H9 (cell line): Measurements from ENCODE around the gene SERPINB8. TPM values are rescaled to one million over a fixed set of nuclear protein-coding genes. Genes with fewer than 3 reads are reported as not detected.

Experiments
- DNase-seq: peaks from one replicate; pipeline ENCODE4 v3.0.0-alpha.2; 2017
- H2AFZ ChIP-seq: one replicate; pipeline ENCODE4 v1.6.1; 2013; ENCODE audit warnings: mild to moderate bottlenecking, low read length, control low read depth, moderate library complexity
- H2AK5ac ChIP-seq: 2 replicates; pipeline ENCODE4 v1.6.1; 2013; ENCODE audit warnings: low read length, control low read depth, mixed read lengths; ENCODE audit not compliant: insufficient read length
- H2BK120ac ChIP-seq: one replicate; pipeline ENCODE4 v1.6.1; 2013; ENCODE audit warnings: low read depth, mild to moderate bottlenecking, low read length, control low read depth, inconsistent platforms; ENCODE audit not compliant: poor library complexity, severe bottlenecking
- H2BK12ac ChIP-seq: 2 replicates; pipeline ENCODE4 v1.6.1; 2013; ENCODE audit warnings: low read length, control low read depth, mixed read lengths, low read depth; ENCODE audit not compliant: insufficient read length
- H2BK15ac ChIP-seq: 2 replicates; pipeline ENCODE4 v1.6.1; 2013; ENCODE audit warnings: low read depth, low read length, control low read depth
- H2BK20ac ChIP-seq: one replicate; pipeline ENCODE4 v1.6.1; 2013; ENCODE audit warnings: low read depth, mild to moderate bottlenecking, low read length, control low read depth, inconsistent platforms; ENCODE audit not compliant: poor library complexity, severe bottlenecking
- H2BK5ac ChIP-seq: 2 replicates; pipeline ENCODE4 v1.6.1; 2013; ENCODE audit warnings: low read length, control low read depth, mixed read lengths; ENCODE audit not compliant: insufficient read length
- H3K14ac ChIP-seq: 2 replicates; pipeline ENCODE4 v1.6.1; 2013; ENCODE audit warnings: low read length, control low read depth; ENCODE audit not compliant: insufficient read depth
- H3K18ac ChIP-seq: 2 replicates; pipeline ENCODE4 v1.6.1; 2013; ENCODE audit warnings: low read depth, mild to moderate bottlenecking, mixed read lengths, low read length, control low read depth; ENCODE audit not compliant: insufficient read length
- H3K23ac ChIP-seq: 2 replicates; pipeline ENCODE4 v1.6.1; 2013; ENCODE audit warnings: low read length, control low read depth, mixed read lengths, low read depth; ENCODE audit not compliant: insufficient read length
- H3K23me2 ChIP-seq: 2 replicates; pipeline ENCODE4 v1.6.1; 2013; ENCODE audit warnings: low read depth, mild to moderate bottlenecking, mixed read lengths, low read length, control low read depth; ENCODE audit not compliant: insufficient read length, poor library complexity, severe bottlenecking
- H3K27ac ChIP-seq: 2 replicates; pipeline ENCODE4 v1.5.1; 2013; ENCODE audit warnings: low read length, control low read depth, mixed read lengths, low read depth; ENCODE audit not compliant: insufficient read length
- H3K27me3 ChIP-seq: 2 replicates; pipeline ENCODE4 v1.6.1; 2013; ENCODE audit warnings: low read length, control low read depth, inconsistent platforms; ENCODE audit not compliant: insufficient read depth
- H3K4ac ChIP-seq: 2 replicates; pipeline ENCODE4 v1.6.1; 2013; ENCODE audit warnings: low read depth, mild to moderate bottlenecking, control low read depth, inconsistent platforms, low read length, moderate library complexity
- H3K4me1 ChIP-seq: 2 replicates; pipeline ENCODE4 v1.6.1; 2013; ENCODE audit warnings: low read length, control low read depth, inconsistent platforms; ENCODE audit not compliant: insufficient read depth
- H3K4me2 ChIP-seq: 2 replicates; pipeline ENCODE4 v1.6.1; 2013; ENCODE audit warnings: low read length, control low read depth, mixed read lengths; ENCODE audit not compliant: insufficient read length, insufficient read depth
- H3K56ac ChIP-seq: 2 replicates; pipeline ENCODE4 v1.6.1; 2013; ENCODE audit warnings: low read depth, mild to moderate bottlenecking, mixed read lengths, low read length, control low read depth; ENCODE audit not compliant: insufficient read length
- H3K79me1 ChIP-seq: 2 replicates; pipeline ENCODE4 v1.6.1; 2013; ENCODE audit warnings: low read depth, mild to moderate bottlenecking, moderate library complexity, low read length, control low read depth, inconsistent platforms; ENCODE audit not compliant: insufficient read depth, poor library complexity, severe bottlenecking
- H3K79me2 ChIP-seq: 2 replicates; pipeline ENCODE4 v1.6.1; 2013; ENCODE audit warnings: low read length, control low read depth, inconsistent platforms; ENCODE audit not compliant: insufficient read depth
- H3K9ac ChIP-seq: 2 replicates; pipeline ENCODE4 v1.6.1; 2013; ENCODE audit warnings: low read length, control low read depth, mixed read lengths; ENCODE audit not compliant: insufficient read length; ENCODE audit errors: extremely low read depth
- H3K9me3 ChIP-seq: one replicate; pipeline ENCODE4 v1.6.1; 2013; ENCODE audit warnings: low read depth, low read length, inconsistent platforms; ENCODE audit not compliant: control insufficient read depth
- H3T11ph ChIP-seq: one replicate; pipeline ENCODE4 v1.6.1; 2013; ENCODE audit warnings: mild to moderate bottlenecking, low read length, control low read depth, inconsistent platforms
- H4K20me1 ChIP-seq: one replicate; pipeline ENCODE4 v1.6.1; 2013; ENCODE audit not compliant: control insufficient read depth, insufficient read length, insufficient read depth
- H4K5ac ChIP-seq: 2 replicates; pipeline ENCODE4 v1.6.1; 2013; ENCODE audit warnings: low read depth, mild to moderate bottlenecking, mixed read lengths, low read length, control low read depth; ENCODE audit not compliant: insufficient read length
- H4K8ac ChIP-seq: replicated peaks from 2 replicates; pipeline ENCODE4 v1.6.1; 2013; ENCODE audit warnings: low read length, control low read depth, mixed read lengths, low read depth; ENCODE audit not compliant: insufficient read length
- H4K91ac ChIP-seq: 2 replicates; pipeline ENCODE4 v1.6.1; 2013; ENCODE audit warnings: low read depth, mild to moderate bottlenecking, moderate library complexity, mixed read lengths, low read length, control low read depth; ENCODE audit not compliant: insufficient read length
- H3K27ac Mint-ChIP-seq, 3 experiments: 2 replicates in 2 of 3; 3 replicates in 1 of 3; pipeline ENCODE4 v1.8.0; 2020 to 2021; ENCODE audit warnings: mixed read lengths in 3 of 3, mild to moderate bottlenecking in 1 of 3, moderate library complexity in 1 of 3
- H3K27me3 Mint-ChIP-seq: 2 replicates; pipeline ENCODE4 v1.8.0; 2021; ENCODE audit warnings: low read depth, mild to moderate bottlenecking, moderate library complexity, mixed read lengths
- H3K36me3 Mint-ChIP-seq, 3 experiments: 2 replicates in 2 of 3; 3 replicates in 1 of 3; pipeline ENCODE4 v1.8.0; 2020 to 2021; ENCODE audit warnings: low read depth in 3 of 3, mixed read lengths in 3 of 3; ENCODE audit not compliant: insufficient read depth in 1 of 3
- H3K4me1 Mint-ChIP-seq, 2 experiments: 2 replicates each; pipeline ENCODE4 v1.8.0; 2020; ENCODE audit warnings: mixed read lengths in 2 of 2
- H3K4me3 Mint-ChIP-seq, 2 experiments: 2 replicates in 1 of 2; 3 replicates in 1 of 2; pipeline ENCODE4 v1.8.0; 2020 to 2021; ENCODE audit warnings: mild to moderate bottlenecking in 2 of 2, mixed read lengths in 2 of 2, moderate library complexity in 1 of 2
- H3K9me3 Mint-ChIP-seq, 2 experiments: 2 replicates in 1 of 2; 3 replicates in 1 of 2; pipeline ENCODE4 v1.8.0; 2020; ENCODE audit warnings: mild to moderate bottlenecking in 2 of 2, mixed read lengths in 2 of 2, moderate library complexity in 1 of 2
- CTCF ChIP-seq: fragments of 200-600 bp; sonication (generic); conservative IDR thresholded peaks from 3 replicates; pipeline ENCODE4 v1.8.0; 2021; ENCODE audit warnings: antibody characterized with exemption, mild to moderate bottlenecking
- whole genome bisulfite sequencing: extraction: QIAGEN DNeasy Blood & Tissue Kit; methylation state at CpG from one replicate; pipeline ENCODE4 v1.1.7; 2013; ENCODE audit warnings: missing lambda C conversion rate, low lambda C conversion rate, mixed read lengths; ENCODE audit not compliant: insufficient read length; ENCODE audit errors: extremely low coverage; 5-methylcytosine and 5-hydroxymethylcytosine counted together
- total RNA-seq: library from RNA; stranded (reverse); gene quantifications from 2 replicates; pipeline ENCODE4 v1.2.1, GENCODE V29; 2021

SERPINB8 gene
- total RNA-seq, 1 experiment from 2014 or later, result 2.1 TPM

- Histone ChIP-seq H2BK15ac (no peak overlapping the region), H3K27me3 (no peaks in the 10 kb centered on the region), H4K8ac (no peak overlapping the region), H3K9ac (no peak overlapping the region), H4K20me1 (no peaks in the 10 kb centered on the region), H4K91ac (no peak overlapping the region), H3K4me1 (no peaks in the 10 kb centered on the region), H4K5ac (no peak overlapping the region), H3K4ac (no peak overlapping the region), H2BK20ac (no peak overlapping the region), H2AK5ac (no peak overlapping the region), H2BK120ac (no peak overlapping the region), H3K18ac (no peak overlapping the region), H3K23ac (no peak overlapping the region), H3K14ac (no peak overlapping the region), H3K23me2 (no peaks in the 10 kb centered on the region), H3K79me2 (no peaks in the 10 kb centered on the region), H3K79me1 (no peaks in the 10 kb centered on the region), H2BK12ac (no peak overlapping the region), H3K27ac (no peak overlapping the region), H3T11ph (no peak overlapping the region), H2AFZ (no peak overlapping the region), H3K9me3 (no peaks in the 10 kb centered on the region), H3K56ac (no peak overlapping the region), H3K4me2 (no peak overlapping the region), H2BK5ac (no peak overlapping the region)
- H3K36me3 Mint-ChIP-seq, result no peaks in the 10 kb centered on the region; a peak in 2 of 7 replicates
- H3K27ac Mint-ChIP-seq, result no peak overlapping the region
- H3K4me1 Mint-ChIP-seq, result no peaks in the 10 kb centered on the region
- no peak for DNase-seq
- no peak overlapping the region for H3K4me3 Mint-ChIP-seq
- no peaks in the 10 kb centered on the region; the same call in 1 of the 2 replicates for H3K27me3 Mint-ChIP-seq
- no peak for TF ChIP-seq CTCF
- no CpG with 5 or more reads among the region's 41 CpGs for WGBS
- H3K9me3 Mint-ChIP-seq, result peaks cover 0 to 5% of the 10 kb centered on the region in 2 experiments; a peak in 3 of 5 replicates
Observed at GRCh38 chr18:64002581-64002980, 32.7 kb downstream of the SERPINB8 start.
